Measurements from ENCODE around the gene PSME3IP1.

DNA sequence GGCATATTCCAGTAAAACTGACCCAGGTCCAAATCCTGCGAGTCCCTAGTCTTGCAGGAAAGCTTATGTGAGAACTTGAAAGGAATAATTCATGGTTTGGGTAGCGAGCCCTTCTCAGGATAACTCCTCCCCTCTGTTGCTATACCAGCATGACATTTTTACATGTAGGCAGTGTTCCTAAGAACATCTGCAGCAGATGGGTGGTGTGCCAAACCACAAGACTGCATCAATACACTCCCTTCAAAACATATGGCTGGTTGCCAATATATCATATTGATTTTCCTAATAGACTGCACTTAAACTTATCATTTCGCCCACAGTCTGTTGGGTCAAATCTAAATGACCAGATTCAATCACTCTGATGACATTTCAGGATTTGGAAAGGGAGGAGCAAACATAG is 19.9 kb downstream of the PSME3IP1 start:
- TF ChIP-seq, protein P1, sequence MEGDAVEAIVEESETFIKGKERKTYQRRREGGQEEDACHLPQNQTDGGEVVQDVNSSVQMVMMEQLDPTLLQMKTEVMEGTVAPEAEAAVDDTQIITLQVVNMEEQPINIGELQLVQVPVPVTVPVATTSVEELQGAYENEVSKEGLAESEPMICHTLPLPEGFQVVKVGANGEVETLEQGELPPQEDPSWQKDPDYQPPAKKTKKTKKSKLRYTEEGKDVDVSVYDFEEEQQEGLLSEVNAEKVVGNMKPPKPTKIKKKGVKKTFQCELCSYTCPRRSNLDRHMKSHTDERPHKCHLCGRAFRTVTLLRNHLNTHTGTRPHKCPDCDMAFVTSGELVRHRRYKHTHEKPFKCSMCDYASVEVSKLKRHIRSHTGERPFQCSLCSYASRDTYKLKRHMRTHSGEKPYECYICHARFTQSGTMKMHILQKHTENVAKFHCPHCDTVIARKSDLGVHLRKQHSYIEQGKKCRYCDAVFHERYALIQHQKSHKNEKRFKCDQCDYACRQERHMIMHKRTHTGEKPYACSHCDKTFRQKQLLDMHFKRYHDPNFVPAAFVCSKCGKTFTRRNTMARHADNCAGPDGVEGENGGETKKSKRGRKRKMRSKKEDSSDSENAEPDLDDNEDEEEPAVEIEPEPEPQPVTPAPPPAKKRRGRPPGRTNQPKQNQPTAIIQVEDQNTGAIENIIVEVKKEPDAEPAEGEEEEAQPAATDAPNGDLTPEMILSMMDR (IDR thresholded peaks at IDR 0.05), result no peak
- TF ChIP-seq POLR2A (IDR thresholded peaks at IDR 0.05), result no peak

All from breast epithelium (tissue), 3 donors.